ENCODE data around the gene PSMG4. TPM values are rescaled to one million over a fixed set of nuclear protein-coding genes. Genes with fewer than 3 reads are reported as not detected.

PSMG4 gene
- total and polyA plus RNA-seq, 2 of the 8 experiments (the other 6 are each of a cell fraction or from before 2014, with no cell fraction given) = 40.6 to 113 TPM

- no peak for TF ChIP-seq POU5F1 (IDR thresholded peaks at IDR 0.05; ENCODE audit: low read depth, low read length)
- TF ChIP-seq TCF12 (IDR thresholded peaks at IDR 0.05; ENCODE audit: low read depth, low read length) = no peak
Measured at GRCh38 chr6:3226481-3227362, 32.0 kb upstream of the PSMG4 start (continued).

All from H1 (cell line).